Sigmoid colon (tissue), 7 donors: ENCODE measurements around the gene SART3. TPM values are rescaled to one million over a fixed set of nuclear protein-coding genes. Genes with fewer than 3 reads are reported as not detected.
A peak's percentile ranks its signal among the peaks of the same experiment; 100 is the strongest.

Experiments
- DNase-seq: peaks from one replicate; pipeline ENCODE4 v3.0.0-alpha.2; 2019
- H3K27ac ChIP-seq, 4 donors: fragments of 200-600 bp; sonication (generic); one replicate each; pipeline ENCODE4 v1.5.1; 2016 to 2019; ENCODE audit warnings: mild to moderate bottlenecking in 1 of 4
- H3K27me3 ChIP-seq, 3 donors: fragments of 200-600 bp; sonication (generic); one replicate each; pipeline ENCODE4 v1.5.1; 2019; ENCODE audit warnings: mild to moderate bottlenecking in 1 of 3
- H3K36me3 ChIP-seq, 4 donors: fragments of 200-600 bp; sonication (generic); one replicate each; pipeline ENCODE4 v1.5.1; 2016 to 2019
- H3K4me1 ChIP-seq, 4 donors: fragments of 200-600 bp; sonication (generic); one replicate each; pipeline ENCODE4 v1.5.1; 2017 to 2019
- H3K4me3 ChIP-seq, 4 donors: fragments of 200-600 bp; sonication (generic); one replicate each; pipeline ENCODE4 v1.5.1; 2017 to 2019; ENCODE audit warnings: mild to moderate bottlenecking in 2 of 4, moderate library complexity in 1 of 4
- H3K9me3 ChIP-seq, 4 donors: fragments of 200-600 bp in 3 of 4; sonication (generic) in 3 of 4; one replicate each; pipeline versions ENCODE4 v1.5.1 to v1.6.1; 2013 to 2019
- EP300 ChIP-seq, 4 donors: sonication (generic); formaldehyde crosslinking; IDR thresholded peaks; one replicate each; pipeline ENCODE4 v1.6.1; 2017; ENCODE audit warnings: antibody characterized with exemption in 4 of 4
- POLR2A ChIP-seq, 2 donors: fragments of 450-650 bp; IDR thresholded peaks; one replicate each; pipeline ENCODE4 v1.6.1; 2016; ENCODE audit warnings: antibody characterized with exemption in 2 of 2, mild to moderate bottlenecking in 2 of 2, moderate library complexity in 2 of 2
- POLR2AphosphoS5 ChIP-seq, 4 donors: sonication (generic); formaldehyde crosslinking; IDR thresholded peaks; one replicate each; pipeline ENCODE4 v1.6.1; 2017; ENCODE audit warnings: antibody characterized with exemption in 4 of 4
- WGBS, 2 donors: extraction: QIAGEN DNeasy Blood & Tissue Kit; methylation state at CpG; one replicate each; pipeline ENCODE4 v1.1.7; 2013; 5-methylcytosine and 5-hydroxymethylcytosine counted together
- intact Hi-C: fragments of 100-400 bp; cut with DNase I; formaldehyde crosslinking; loops from one replicate; pipeline ENCODE4 v1.15.1; 2023
- polyA plus RNA-seq, 3 donors: library from polyadenylated mRNA; stranded (reverse); fragments of 200-250 nt; gene quantifications; one replicate each; pipeline ENCODE4 v1.2.3, GENCODE V29; 2013
- total RNA-seq, 4 donors: library from RNA; depleted of rRNA; stranded (reverse); fragments of >200 nt; gene quantifications; one replicate each; pipeline ENCODE4 v1.1.0, GENCODE V29; 2016
- TF ChIP-seq, protein P1 (sequence below), 4 experiments: fragments of 450-650 bp in 3 of 4; fragments of 200-600 bp in 1 of 4; IDR thresholded peaks; one replicate each; pipeline ENCODE4 v1.5.1; 2016 to 2019; ENCODE audit warnings: antibody characterized with exemption in 4 of 4, mild to moderate bottlenecking in 3 of 4, moderate library complexity in 2 of 4
- donor health status: healthy with polysubstance abuse.
- donor health status: Bipolar disorder and iron deficiency.
- donor health status: healthy.

SART3 gene
- total and polyA plus RNA-seq, 7 donors = 15.3 to 69.1 (median 45.3) TPM

DNA sequence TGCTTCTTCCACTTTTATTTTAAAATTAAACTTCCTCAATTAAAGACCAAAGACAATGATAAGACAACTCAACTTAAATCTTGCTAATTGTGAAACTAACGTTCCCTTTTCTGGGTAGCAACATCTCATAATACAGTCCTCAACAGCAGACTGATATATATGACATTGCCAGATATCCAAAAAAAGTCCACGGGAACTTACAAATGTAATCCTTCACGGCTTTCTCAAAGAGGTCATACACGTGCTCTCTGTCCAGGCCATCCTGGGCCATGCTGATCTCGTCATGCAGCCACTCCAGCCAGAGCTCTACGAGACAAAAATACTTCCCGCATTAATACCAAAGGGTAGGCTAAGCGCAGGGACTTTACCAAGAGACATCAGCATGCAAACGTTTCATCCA, 13.3 kb downstream of the SART3 start:
- Histone ChIP-seq H3K4me1 (peaks cover 0 to 41% (median 10%) of the 10 kb centered on the region in 4 donors), H3K4me3 (no peak overlapping the region), H3K27ac (peak overlapping the region in 1 of 4 donors; percentile 13), H3K36me3 (peaks cover 6 to 59% (median 30%) of the 10 kb centered on the region in 4 donors), H3K27me3 (no peaks in the 10 kb centered on the region), H3K9me3 (no peaks in the 10 kb centered on the region)
- intact Hi-C loops = no loop called here
- TF ChIP-seq, protein P1, sequence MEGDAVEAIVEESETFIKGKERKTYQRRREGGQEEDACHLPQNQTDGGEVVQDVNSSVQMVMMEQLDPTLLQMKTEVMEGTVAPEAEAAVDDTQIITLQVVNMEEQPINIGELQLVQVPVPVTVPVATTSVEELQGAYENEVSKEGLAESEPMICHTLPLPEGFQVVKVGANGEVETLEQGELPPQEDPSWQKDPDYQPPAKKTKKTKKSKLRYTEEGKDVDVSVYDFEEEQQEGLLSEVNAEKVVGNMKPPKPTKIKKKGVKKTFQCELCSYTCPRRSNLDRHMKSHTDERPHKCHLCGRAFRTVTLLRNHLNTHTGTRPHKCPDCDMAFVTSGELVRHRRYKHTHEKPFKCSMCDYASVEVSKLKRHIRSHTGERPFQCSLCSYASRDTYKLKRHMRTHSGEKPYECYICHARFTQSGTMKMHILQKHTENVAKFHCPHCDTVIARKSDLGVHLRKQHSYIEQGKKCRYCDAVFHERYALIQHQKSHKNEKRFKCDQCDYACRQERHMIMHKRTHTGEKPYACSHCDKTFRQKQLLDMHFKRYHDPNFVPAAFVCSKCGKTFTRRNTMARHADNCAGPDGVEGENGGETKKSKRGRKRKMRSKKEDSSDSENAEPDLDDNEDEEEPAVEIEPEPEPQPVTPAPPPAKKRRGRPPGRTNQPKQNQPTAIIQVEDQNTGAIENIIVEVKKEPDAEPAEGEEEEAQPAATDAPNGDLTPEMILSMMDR (IDR thresholded peaks at IDR 0.05) = no peak
- TF ChIP-seq POLR2A (IDR thresholded peaks at IDR 0.05) (no peak), POLR2AphosphoS5 (IDR thresholded peaks at IDR 0.05) (no peak), EP300 (IDR thresholded peaks at IDR 0.05) (no peak)
- no peak for DNase-seq
- WGBS, 2 donors = 82 to 86% methylated on average over 9 of the region's 9 CpGs

DNA sequence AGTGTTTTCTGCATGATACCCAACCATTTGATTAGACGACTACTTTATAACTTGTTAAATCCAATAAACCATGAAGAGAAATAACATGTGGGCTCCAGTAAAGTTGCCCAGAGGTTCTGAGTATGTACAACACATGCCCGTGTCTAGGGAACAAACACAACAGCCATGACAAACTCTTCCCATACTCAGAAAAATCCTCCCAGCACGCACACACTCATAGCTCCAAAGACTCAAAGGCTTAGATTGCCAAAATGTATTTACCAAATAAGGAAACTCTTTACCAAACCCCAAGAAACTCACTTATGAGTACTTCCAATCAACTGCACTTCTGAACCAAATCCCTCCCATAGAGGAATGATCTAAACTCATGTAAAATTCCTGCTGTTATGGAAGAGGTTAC, 17.3 kb downstream of the SART3 start:
- TF ChIP-seq, protein P1 (IDR thresholded peaks at IDR 0.05) = no peak
- TF ChIP-seq EP300 (IDR thresholded peaks at IDR 0.05) (no peak), POLR2AphosphoS5 (IDR thresholded peaks at IDR 0.05) (no peak), POLR2A (IDR thresholded peaks at IDR 0.05) (no peak)
- Histone ChIP-seq H3K36me3 (peaks cover 6 to 73% (median 30%) of the 10 kb centered on the region in 4 donors), H3K27ac (no peak overlapping the region), H3K4me3 (no peak overlapping the region), H3K4me1 (peaks cover 0 to 22% (median 8%) of the 10 kb centered on the region in 4 donors), H3K9me3 (no peaks in the 10 kb centered on the region), H3K27me3 (no peaks in the 10 kb centered on the region)
- 87 to 93% methylated on average over 3 of the region's 3 CpGs for WGBS, 2 donors
- no peak for DNase-seq
- intact Hi-C loops = no loop called here

DNA sequence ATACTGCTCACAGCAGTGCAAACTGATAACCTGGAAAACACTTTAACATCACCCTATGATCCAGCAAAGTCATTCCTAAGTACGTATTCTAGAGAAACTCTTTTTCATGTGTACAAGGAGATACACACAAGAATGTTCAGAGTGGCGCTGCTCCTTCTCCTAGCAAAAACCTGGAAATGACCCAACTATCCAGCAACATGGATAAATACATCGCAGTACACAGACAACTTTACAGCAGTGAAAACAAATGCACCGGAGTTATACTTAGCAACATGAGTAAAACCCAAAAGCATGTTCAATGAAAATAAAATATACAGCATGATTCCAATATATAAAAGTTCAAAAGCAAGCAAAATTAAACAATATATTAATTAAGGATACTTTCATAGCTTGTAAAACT, 18.7 kb downstream of the SART3 start:
- Histone ChIP-seq H3K4me3 (no peak overlapping the region), H3K27ac (peak overlapping the region in 1 of 4 donors; percentile 55), H3K9me3 (no peaks in the 10 kb centered on the region), H3K36me3 (peaks cover 9 to 72% (median 32%) of the 10 kb centered on the region in 4 donors), H3K27me3 (no peaks in the 10 kb centered on the region), H3K4me1 (peaks cover 0 to 12% (median 8%) of the 10 kb centered on the region in 4 donors)
- 89 to 91% methylated on average over 4 of the region's 4 CpGs for WGBS, 2 donors
- no peak for TF ChIP-seq POLR2A (IDR thresholded peaks at IDR 0.05)
- TF ChIP-seq, protein P1 (IDR thresholded peaks at IDR 0.05) = no peak
- no peak for TF ChIP-seq EP300 (IDR thresholded peaks at IDR 0.05)
- TF ChIP-seq POLR2AphosphoS5 (IDR thresholded peaks at IDR 0.05) = no peak
- intact Hi-C loops = no loop called here
- DNase-seq = no peak

DNA sequence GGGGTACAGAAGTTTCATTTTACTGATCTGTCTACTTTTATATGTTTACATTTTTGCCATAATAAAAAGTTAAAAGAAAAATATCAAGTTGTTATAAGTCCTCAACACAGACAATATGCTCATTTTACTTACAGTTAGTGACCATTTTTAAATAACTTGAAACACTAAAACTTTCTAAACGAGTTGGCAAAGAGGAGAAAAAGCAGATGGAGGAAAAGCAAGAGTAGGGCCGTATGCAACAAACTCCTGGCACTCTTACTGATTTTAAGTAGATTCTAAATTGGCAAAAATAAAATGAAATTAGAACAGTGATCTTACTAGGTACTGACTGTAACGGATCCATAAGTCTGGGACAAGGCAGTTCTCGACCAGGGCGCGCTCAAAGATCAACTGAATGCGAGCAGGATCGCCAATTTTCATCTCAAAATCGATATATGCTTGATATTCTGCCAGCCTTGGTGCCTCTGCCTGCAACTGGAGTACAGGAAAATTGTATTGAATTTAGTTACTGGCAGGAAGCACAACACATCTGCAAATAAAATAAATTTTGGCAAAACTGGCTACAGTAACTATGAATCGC, 22.3 kb downstream of the SART3 start:
- Histone ChIP-seq H3K4me3 (no peak overlapping the region), H3K27me3 (no peaks in the 10 kb centered on the region), H3K4me1 (peaks cover 0 to 12% (median 8%) of the 10 kb centered on the region in 4 donors), H3K36me3 (peaks cover 21 to 72% (median 29%) of the 10 kb centered on the region in 4 donors), H3K27ac (no peak overlapping the region), H3K9me3 (no peaks in the 10 kb centered on the region)
- 92 to 95% methylated on average over 10 of the region's 10 CpGs for WGBS, 2 donors
- intact Hi-C loops = no loop called here
- TF ChIP-seq POLR2AphosphoS5 (IDR thresholded peaks at IDR 0.05) = no peak
- TF ChIP-seq, protein P1 (IDR thresholded peaks at IDR 0.05) = no peak
- no peak for TF ChIP-seq POLR2A (IDR thresholded peaks at IDR 0.05)
- no peak for TF ChIP-seq EP300 (IDR thresholded peaks at IDR 0.05)
- DNase-seq = no peak

DNA sequence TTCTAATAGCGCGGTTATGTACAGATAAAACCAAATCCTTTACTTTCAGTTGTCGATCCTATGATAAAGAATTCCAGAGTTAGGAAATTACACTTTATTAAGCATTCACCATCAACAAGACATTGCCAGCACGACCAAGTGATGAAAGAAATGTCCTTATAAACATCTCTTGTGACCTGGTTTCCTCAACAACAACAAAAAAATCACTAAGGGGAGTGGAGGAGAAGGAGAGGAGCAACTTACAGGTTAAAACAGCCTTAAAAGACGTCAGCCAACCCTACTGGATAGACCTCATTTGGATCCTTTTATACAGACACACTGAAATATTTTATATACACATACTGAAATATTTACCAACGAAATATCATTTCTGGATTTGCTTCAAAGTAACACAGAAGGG, 22.8 kb downstream of the SART3 start:
- no peak overlapping the region for H3K27ac ChIP-seq
- intact Hi-C loops = no loop called here
- TF ChIP-seq, protein P1 (IDR thresholded peaks at IDR 0.05) = no peak
- TF ChIP-seq POLR2AphosphoS5 (IDR thresholded peaks at IDR 0.05) = no peak
- TF ChIP-seq POLR2A (IDR thresholded peaks at IDR 0.05) = no peak
- no peak for TF ChIP-seq EP300 (IDR thresholded peaks at IDR 0.05)
- H3K27me3 ChIP-seq = no peaks in the 10 kb centered on the region
- H3K9me3 ChIP-seq = no peaks in the 10 kb centered on the region
- no peak for DNase-seq
- WGBS, 2 donors = 72 to 77% methylated on average over 6 of the region's 6 CpGs
- peaks cover 21 to 72% (median 29%) of the 10 kb centered on the region in 4 donors for H3K36me3 ChIP-seq
- no peak overlapping the region for H3K4me3 ChIP-seq
- H3K4me1 ChIP-seq = peaks cover 0 to 11% (median 7%) of the 10 kb centered on the region in 4 donors
